WTC11 (cell line): ENCODE results near the gene CAMK2A. TPM values are rescaled to one million over a fixed set of nuclear protein-coding genes. Genes with fewer than 3 reads are reported as not detected.

ENCODE experiments used
- ATAC-seq: fragments of 200-7000 bp; cut with Tn5 transposase; 2 replicates; pipeline ENCODE4 v1.10.0; 2021; ENCODE audit warnings: mild to moderate bottlenecking, moderate library complexity
- CTCF ChIA-PET: fragments of 300-600 bp; sonication (Branson Sonifier 250); formaldehyde crosslinking; loops from one replicate; lab custom pipeline; 2021; ENCODE audit warnings: antibody characterized with exemption; lab: Charles Lee
- POLR2A ChIA-PET: fragments of 350-600 bp; sonication (Branson Sonifier 250); formaldehyde crosslinking; loops from one replicate; lab custom pipeline; 2021; ENCODE audit warnings: antibody characterized with exemption; lab: Charles Lee
- DNase-seq: peaks from one replicate; pipeline ENCODE4 v3.0.0; 2021; ENCODE audit warnings: low spot score
- H3K27ac Mint-ChIP-seq: 2 replicates; pipeline ENCODE4 v1.8.0; 2021; ENCODE audit warnings: mixed read lengths
- H3K27me3 Mint-ChIP-seq: 2 replicates; pipeline ENCODE4 v1.8.0; 2021; ENCODE audit warnings: low read depth, mild to moderate bottlenecking, moderate library complexity, mixed read lengths
- H3K36me3 Mint-ChIP-seq: 2 replicates; pipeline ENCODE4 v1.8.0; 2021; ENCODE audit warnings: mixed read lengths
- H3K4me1 Mint-ChIP-seq: 2 replicates; pipeline ENCODE4 v1.8.0; 2022; ENCODE audit warnings: mixed read lengths
- H3K4me3 Mint-ChIP-seq: 2 replicates; pipeline ENCODE4 v1.8.0; 2021; ENCODE audit warnings: mild to moderate bottlenecking, moderate library complexity, mixed read lengths
- H3K9me3 Mint-ChIP-seq: 2 replicates; pipeline ENCODE4 v1.8.0; 2021; ENCODE audit warnings: mixed read lengths
- FOXJ3 ChIP-seq: sonication (generic); formaldehyde crosslinking; IDR thresholded peaks from 2 replicates; pipeline ENCODE4 v1.9.0; 2021; ENCODE audit warnings: missing genetic modification reagents, mild to moderate bottlenecking, borderline replicate concordance
- JUN ChIP-seq: sonication (generic); formaldehyde crosslinking; IDR thresholded peaks from 2 replicates; pipeline ENCODE4 v1.8.0; 2023; ENCODE audit warnings: mild to moderate bottlenecking, missing genetic modification reagents
- KAT7 ChIP-seq: sonication (generic); formaldehyde crosslinking; IDR thresholded peaks from 2 replicates; pipeline ENCODE4 v1.8.1; 2023; ENCODE audit warnings: missing genetic modification reagents, mild to moderate bottlenecking, borderline replicate concordance
- NFE2L1 ChIP-seq: sonication (generic); formaldehyde crosslinking; IDR thresholded peaks from 2 replicates; pipeline ENCODE4 v1.8.1; 2023; ENCODE audit warnings: missing genetic modification reagents
- PRRX2 ChIP-seq: fragments of 250-450 bp; sonication (Bioruptor Pico); IDR thresholded peaks from 2 replicates; pipeline ENCODE4 v1.8.0; 2021; ENCODE audit warnings: mild to moderate bottlenecking
- RELA ChIP-seq: sonication (generic); formaldehyde crosslinking; IDR thresholded peaks from 2 replicates; pipeline ENCODE4 v1.8.1; 2022; ENCODE audit warnings: missing genetic modification reagents, mild to moderate bottlenecking, borderline replicate concordance
- RORB ChIP-seq: fragments of 250-450 bp; sonication (Bioruptor Pico); IDR thresholded peaks from 2 replicates; pipeline ENCODE4 v1.9.0; 2021; ENCODE audit warnings: mild to moderate bottlenecking
- ZBTB21 ChIP-seq: sonication (generic); formaldehyde crosslinking; IDR thresholded peaks from 2 replicates; pipeline ENCODE4 v1.8.1; 2023; ENCODE audit warnings: mild to moderate bottlenecking, missing genetic modification reagents, borderline replicate concordance
- ZNF219 ChIP-seq: sonication (generic); formaldehyde crosslinking; IDR thresholded peaks from 2 replicates; pipeline ENCODE4 v1.8.0; 2023; ENCODE audit warnings: missing genetic modification reagents, mild to moderate bottlenecking, borderline replicate concordance
- ZNF317 ChIP-seq: sonication (generic); formaldehyde crosslinking; IDR thresholded peaks from 2 replicates; pipeline ENCODE4 v1.8.1; 2023; ENCODE audit warnings: low read depth, mild to moderate bottlenecking, moderate library complexity, missing genetic modification reagents, borderline replicate concordance
- total RNA-seq: library from RNA; stranded (reverse); gene quantifications from 3 replicates; pipeline ENCODE4 v1.2.3, GENCODE V29; 2021
- TF ChIP-seq, protein P1 (sequence below): sonication (generic); formaldehyde crosslinking; IDR thresholded peaks from 2 replicates; pipeline ENCODE4 v1.8.1; 2023; ENCODE audit warnings: mild to moderate bottlenecking, missing genetic modification reagents, moderate library complexity
- TF ChIP-seq, protein P2 (sequence below): sonication (generic); formaldehyde crosslinking; IDR thresholded peaks from 2 replicates; pipeline ENCODE4 v1.8.1; 2022; ENCODE audit warnings: low read depth, missing genetic modification reagents, borderline replicate concordance
- TF ChIP-seq, protein P3 (sequence below): sonication (generic); formaldehyde crosslinking; IDR thresholded peaks from 2 replicates; pipeline ENCODE4 v1.8.1; 2023; ENCODE audit warnings: mild to moderate bottlenecking, missing genetic modification reagents
- TF ChIP-seq, protein P4 (sequence below): sonication (generic); formaldehyde crosslinking; IDR thresholded peaks from 2 replicates; pipeline ENCODE4 v1.8.0; 2023; ENCODE audit warnings: mild to moderate bottlenecking, missing genetic modification reagents
- TF ChIP-seq, protein P5 (sequence below): sonication (generic); formaldehyde crosslinking; IDR thresholded peaks from 2 replicates; pipeline ENCODE4 v1.8.1; 2023; ENCODE audit warnings: mild to moderate bottlenecking, missing genetic modification reagents, borderline replicate concordance
- TF ChIP-seq, protein P6 (sequence below): sonication (generic); formaldehyde crosslinking; IDR thresholded peaks from 2 replicates; pipeline ENCODE4 v1.8.1; 2022; ENCODE audit warnings: missing genetic modification reagents, borderline replicate concordance
- TF ChIP-seq, protein P7 (sequence below): sonication (generic); formaldehyde crosslinking; IDR thresholded peaks from 2 replicates; pipeline ENCODE4 v1.8.1; 2022; ENCODE audit warnings: mild to moderate bottlenecking, missing genetic modification reagents, moderate library complexity, borderline replicate concordance

Gene CAMK2A
- total RNA-seq, 1 experiment from 2014 or later, result 0.13 TPM

DNA sequence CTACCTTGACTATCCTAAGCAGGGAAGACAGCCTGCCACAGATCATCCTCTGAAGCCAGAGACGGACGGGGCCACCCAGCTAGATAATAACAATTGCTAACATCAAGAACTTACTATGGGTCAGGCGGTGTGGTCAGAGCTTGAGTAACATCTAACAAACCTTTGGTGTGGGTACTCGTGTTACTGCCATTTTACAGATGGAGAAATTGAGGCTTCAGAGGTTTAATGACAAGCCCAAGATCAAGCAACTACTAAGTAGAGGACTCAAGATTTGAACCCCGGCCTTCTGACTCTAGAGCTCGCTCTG, 29.9 kb upstream of the CAMK2A start:
- Mint-ChIP-seq H3K36me3 (no peaks in the 10 kb centered on the region), H3K4me1 (peaks cover 11% of the 10 kb centered on the region), H3K27me3 (no peaks in the 10 kb centered on the region; the same call in 1 of the 2 replicates), H3K27ac (no peak overlapping the region), H3K4me3 (no peak overlapping the region), H3K9me3 (peaks cover 9% of the 10 kb centered on the region; the same call in 1 of the 2 replicates)
- POLR2A ChIA-PET, result interaction anchor here (1.1 kb wide), 1 partner anchor 44 kb away, joined by 3 read pairs; no protein-coding TSS in a partner anchor
- no peak for DNase-seq
- CTCF ChIA-PET, result interaction anchor here (0.7 to 2.4 kb wide), 8 partner anchors 8 to 194 kb away, joined by 3 to 10 read pairs (median 4); partner anchors contain the start of gene ARSI
- TF ChIP-seq, protein P1, sequence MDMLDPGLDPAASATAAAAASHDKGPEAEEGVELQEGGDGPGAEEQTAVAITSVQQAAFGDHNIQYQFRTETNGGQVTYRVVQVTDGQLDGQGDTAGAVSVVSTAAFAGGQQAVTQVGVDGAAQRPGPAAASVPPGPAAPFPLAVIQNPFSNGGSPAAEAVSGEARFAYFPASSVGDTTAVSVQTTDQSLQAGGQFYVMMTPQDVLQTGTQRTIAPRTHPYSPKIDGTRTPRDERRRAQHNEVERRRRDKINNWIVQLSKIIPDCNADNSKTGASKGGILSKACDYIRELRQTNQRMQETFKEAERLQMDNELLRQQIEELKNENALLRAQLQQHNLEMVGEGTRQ (CRISPR knock-in tag), result no peak
- TF ChIP-seq, protein P2, sequence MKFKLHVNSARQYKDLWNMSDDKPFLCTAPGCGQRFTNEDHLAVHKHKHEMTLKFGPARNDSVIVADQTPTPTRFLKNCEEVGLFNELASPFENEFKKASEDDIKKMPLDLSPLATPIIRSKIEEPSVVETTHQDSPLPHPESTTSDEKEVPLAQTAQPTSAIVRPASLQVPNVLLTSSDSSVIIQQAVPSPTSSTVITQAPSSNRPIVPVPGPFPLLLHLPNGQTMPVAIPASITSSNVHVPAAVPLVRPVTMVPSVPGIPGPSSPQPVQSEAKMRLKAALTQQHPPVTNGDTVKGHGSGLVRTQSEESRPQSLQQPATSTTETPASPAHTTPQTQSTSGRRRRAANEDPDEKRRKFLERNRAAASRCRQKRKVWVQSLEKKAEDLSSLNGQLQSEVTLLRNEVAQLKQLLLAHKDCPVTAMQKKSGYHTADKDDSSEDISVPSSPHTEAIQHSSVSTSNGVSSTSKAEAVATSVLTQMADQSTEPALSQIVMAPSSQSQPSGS, result no peak
- ATAC-seq, result no peak

DNA sequence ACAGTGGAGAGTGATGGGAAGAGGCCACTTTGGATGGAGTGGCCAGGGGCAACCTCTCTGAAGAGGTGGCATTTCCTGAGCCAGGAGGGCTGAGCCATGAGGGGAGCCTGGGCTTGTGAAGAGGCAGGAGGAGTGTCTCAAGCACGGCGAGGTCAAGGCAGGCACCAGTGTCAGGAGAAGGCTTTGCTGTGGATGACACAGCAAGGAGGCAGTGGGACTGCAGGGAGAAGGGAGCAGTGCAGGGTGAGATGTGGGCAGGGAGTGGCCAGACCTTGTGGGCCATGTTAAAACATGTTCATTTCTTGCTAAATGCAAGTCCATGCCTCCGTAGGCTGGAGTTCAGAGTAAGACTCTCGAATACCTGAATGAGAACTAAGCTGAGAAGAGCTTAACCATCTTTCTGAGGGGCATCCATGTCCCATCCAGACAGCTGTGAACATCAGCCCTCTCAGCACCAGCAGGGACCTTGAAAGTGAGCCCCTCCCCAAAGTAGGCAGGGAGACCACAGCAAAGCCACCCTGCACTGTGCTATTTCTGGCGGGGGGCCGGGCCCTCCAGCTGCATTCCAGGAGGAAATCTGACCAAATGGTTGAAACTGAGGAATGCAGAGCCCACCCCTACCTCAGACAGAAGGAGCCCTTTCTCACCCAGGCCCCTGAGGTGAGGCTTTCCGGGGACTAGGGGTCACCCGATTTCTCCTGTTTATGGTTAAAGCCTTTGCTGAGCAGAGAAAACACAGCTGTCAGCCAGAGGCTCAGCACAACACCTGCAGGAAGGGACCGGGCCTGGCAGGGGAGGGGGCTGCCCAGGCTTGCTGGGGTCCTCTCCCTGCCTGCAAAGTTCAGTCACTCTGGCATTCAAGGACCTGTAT, 29.3 kb upstream of the CAMK2A start:
- peak overlapping the region; percentile 5; the same call in 1 of the 2 replicates for H3K27ac Mint-ChIP-seq
- no peak overlapping the region for H3K4me3 Mint-ChIP-seq
- no peaks in the 10 kb centered on the region; the same call in 1 of the 2 replicates for H3K27me3 Mint-ChIP-seq
- ATAC-seq (peak; percentile 49), DNase-seq (no peak)
- CTCF ChIA-PET, result interaction anchor here (0.7 to 2.4 kb wide), 6 partner anchors 8 to 194 kb away, joined by 3 to 10 read pairs (median 4); partner anchors contain the start of gene ARSI
- H3K4me1 Mint-ChIP-seq, result peaks cover 11% of the 10 kb centered on the region
- POLR2A ChIA-PET, result interaction anchor here (1.1 kb wide), 1 partner anchor 43 kb away, joined by 3 read pairs; no protein-coding TSS in a partner anchor
- H3K9me3 Mint-ChIP-seq, result peaks cover 9% of the 10 kb centered on the region; the same call in 1 of the 2 replicates
- H3K36me3 Mint-ChIP-seq, result no peaks in the 10 kb centered on the region
- TF ChIP-seq JUN (CRISPR knock-in tag) (no peak), ZNF317 (CRISPR knock-in tag) (no peak), PRRX2 (no peak), ZBTB21 (CRISPR knock-in tag) (no peak), FOXJ3 (CRISPR knock-in tag) (no peak), RORB (CRISPR knock-in tag) (no peak), ZNF219 (CRISPR knock-in tag) (no peak), NFE2L1 (no peak), KAT7 (CRISPR knock-in tag) (no peak), RELA (CRISPR knock-in tag) (no peak)
- TF ChIP-seq, protein P3, sequence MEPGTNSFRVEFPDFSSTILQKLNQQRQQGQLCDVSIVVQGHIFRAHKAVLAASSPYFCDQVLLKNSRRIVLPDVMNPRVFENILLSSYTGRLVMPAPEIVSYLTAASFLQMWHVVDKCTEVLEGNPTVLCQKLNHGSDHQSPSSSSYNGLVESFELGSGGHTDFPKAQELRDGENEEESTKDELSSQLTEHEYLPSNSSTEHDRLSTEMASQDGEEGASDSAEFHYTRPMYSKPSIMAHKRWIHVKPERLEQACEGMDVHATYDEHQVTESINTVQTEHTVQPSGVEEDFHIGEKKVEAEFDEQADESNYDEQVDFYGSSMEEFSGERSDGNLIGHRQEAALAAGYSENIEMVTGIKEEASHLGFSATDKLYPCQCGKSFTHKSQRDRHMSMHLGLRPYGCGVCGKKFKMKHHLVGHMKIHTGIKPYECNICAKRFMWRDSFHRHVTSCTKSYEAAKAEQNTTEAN (CRISPR knock-in tag), result no peak
- TF ChIP-seq, protein P4, sequence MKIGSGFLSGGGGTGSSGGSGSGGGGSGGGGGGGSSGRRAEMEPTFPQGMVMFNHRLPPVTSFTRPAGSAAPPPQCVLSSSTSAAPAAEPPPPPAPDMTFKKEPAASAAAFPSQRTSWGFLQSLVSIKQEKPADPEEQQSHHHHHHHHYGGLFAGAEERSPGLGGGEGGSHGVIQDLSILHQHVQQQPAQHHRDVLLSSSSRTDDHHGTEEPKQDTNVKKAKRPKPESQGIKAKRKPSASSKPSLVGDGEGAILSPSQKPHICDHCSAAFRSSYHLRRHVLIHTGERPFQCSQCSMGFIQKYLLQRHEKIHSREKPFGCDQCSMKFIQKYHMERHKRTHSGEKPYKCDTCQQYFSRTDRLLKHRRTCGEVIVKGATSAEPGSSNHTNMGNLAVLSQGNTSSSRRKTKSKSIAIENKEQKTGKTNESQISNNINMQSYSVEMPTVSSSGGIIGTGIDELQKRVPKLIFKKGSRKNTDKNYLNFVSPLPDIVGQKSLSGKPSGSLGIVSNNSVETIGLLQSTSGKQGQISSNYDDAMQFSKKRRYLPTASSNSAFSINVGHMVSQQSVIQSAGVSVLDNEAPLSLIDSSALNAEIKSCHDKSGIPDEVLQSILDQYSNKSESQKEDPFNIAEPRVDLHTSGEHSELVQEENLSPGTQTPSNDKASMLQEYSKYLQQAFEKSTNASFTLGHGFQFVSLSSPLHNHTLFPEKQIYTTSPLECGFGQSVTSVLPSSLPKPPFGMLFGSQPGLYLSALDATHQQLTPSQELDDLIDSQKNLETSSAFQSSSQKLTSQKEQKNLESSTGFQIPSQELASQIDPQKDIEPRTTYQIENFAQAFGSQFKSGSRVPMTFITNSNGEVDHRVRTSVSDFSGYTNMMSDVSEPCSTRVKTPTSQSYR (CRISPR knock-in tag), result no peak
- TF ChIP-seq, protein P5, sequence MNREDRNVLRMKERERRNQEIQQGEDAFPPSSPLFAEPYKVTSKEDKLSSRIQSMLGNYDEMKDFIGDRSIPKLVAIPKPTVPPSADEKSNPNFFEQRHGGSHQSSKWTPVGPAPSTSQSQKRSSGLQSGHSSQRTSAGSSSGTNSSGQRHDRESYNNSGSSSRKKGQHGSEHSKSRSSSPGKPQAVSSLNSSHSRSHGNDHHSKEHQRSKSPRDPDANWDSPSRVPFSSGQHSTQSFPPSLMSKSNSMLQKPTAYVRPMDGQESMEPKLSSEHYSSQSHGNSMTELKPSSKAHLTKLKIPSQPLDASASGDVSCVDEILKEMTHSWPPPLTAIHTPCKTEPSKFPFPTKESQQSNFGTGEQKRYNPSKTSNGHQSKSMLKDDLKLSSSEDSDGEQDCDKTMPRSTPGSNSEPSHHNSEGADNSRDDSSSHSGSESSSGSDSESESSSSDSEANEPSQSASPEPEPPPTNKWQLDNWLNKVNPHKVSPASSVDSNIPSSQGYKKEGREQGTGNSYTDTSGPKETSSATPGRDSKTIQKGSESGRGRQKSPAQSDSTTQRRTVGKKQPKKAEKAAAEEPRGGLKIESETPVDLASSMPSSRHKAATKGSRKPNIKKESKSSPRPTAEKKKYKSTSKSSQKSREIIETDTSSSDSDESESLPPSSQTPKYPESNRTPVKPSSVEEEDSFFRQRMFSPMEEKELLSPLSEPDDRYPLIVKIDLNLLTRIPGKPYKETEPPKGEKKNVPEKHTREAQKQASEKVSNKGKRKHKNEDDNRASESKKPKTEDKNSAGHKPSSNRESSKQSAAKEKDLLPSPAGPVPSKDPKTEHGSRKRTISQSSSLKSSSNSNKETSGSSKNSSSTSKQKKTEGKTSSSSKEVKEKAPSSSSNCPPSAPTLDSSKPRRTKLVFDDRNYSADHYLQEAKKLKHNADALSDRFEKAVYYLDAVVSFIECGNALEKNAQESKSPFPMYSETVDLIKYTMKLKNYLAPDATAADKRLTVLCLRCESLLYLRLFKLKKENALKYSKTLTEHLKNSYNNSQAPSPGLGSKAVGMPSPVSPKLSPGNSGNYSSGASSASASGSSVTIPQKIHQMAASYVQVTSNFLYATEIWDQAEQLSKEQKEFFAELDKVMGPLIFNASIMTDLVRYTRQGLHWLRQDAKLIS (CRISPR knock-in tag), result no peak
- TF ChIP-seq, protein P6, sequence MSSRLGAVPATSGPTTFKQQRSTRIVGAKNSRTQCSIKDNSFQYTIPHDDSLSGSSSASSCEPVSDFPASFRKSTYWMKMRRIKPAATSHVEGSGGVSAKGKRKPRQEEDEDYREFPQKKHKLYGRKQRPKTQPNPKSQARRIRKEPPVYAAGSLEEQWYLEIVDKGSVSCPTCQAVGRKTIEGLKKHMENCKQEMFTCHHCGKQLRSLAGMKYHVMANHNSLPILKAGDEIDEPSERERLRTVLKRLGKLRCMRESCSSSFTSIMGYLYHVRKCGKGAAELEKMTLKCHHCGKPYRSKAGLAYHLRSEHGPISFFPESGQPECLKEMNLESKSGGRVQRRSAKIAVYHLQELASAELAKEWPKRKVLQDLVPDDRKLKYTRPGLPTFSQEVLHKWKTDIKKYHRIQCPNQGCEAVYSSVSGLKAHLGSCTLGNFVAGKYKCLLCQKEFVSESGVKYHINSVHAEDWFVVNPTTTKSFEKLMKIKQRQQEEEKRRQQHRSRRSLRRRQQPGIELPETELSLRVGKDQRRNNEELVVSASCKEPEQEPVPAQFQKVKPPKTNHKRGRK, result no peak
- TF ChIP-seq, protein P7, sequence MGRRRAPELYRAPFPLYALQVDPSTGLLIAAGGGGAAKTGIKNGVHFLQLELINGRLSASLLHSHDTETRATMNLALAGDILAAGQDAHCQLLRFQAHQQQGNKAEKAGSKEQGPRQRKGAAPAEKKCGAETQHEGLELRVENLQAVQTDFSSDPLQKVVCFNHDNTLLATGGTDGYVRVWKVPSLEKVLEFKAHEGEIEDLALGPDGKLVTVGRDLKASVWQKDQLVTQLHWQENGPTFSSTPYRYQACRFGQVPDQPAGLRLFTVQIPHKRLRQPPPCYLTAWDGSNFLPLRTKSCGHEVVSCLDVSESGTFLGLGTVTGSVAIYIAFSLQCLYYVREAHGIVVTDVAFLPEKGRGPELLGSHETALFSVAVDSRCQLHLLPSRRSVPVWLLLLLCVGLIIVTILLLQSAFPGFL, result no peak
